Mesothelial cell of epicardium (in vitro differentiated cells): ENCODE measurements around the gene PTOV1. TPM values are rescaled to one million over a fixed set of nuclear protein-coding genes. Genes with fewer than 3 reads are reported as not detected.

Source experiments
- DNase-seq, 2 experiments: peaks; one replicate each; pipeline ENCODE4 v3.0.0; 2021; ENCODE audit warnings: low spot score in 2 of 2; ENCODE audit not compliant: unreplicated experiment in 2 of 2
- H3K27ac Mint-ChIP-seq: 2 replicates; pipeline ENCODE4 v1.8.0; 2021; ENCODE audit warnings: mixed read lengths
- H3K27me3 Mint-ChIP-seq: 2 replicates; pipeline ENCODE4 v1.8.0; 2021; ENCODE audit warnings: low read depth, mixed read lengths
- H3K36me3 Mint-ChIP-seq: 2 replicates; pipeline ENCODE4 v1.8.0; 2021; ENCODE audit warnings: mixed read lengths
- H3K4me1 Mint-ChIP-seq: 2 replicates; pipeline ENCODE4 v1.8.0; 2021; ENCODE audit warnings: mixed read lengths
- H3K4me3 Mint-ChIP-seq: 2 replicates; pipeline ENCODE4 v1.8.0; 2021; ENCODE audit warnings: mild to moderate bottlenecking, moderate library complexity, mixed read lengths
- H3K9me3 Mint-ChIP-seq: 2 replicates; pipeline ENCODE4 v1.8.0; 2021; ENCODE audit warnings: mixed read lengths
- total RNA-seq: library from RNA; stranded (reverse); gene quantifications from 3 replicates; pipeline ENCODE4 v1.2.1, GENCODE V29; 2021
- TF ChIP-seq, protein P1 (sequence below): fragments of 200-600 bp; sonication (generic); IDR thresholded peaks from one replicate; pipeline ENCODE4 v1.5.0; 2021; ENCODE audit warnings: antibody characterized with exemption; ENCODE audit not compliant: unreplicated experiment

PTOV1 gene
- total RNA-seq, 1 donor from 2014 or later: 431 TPM

DNA sequence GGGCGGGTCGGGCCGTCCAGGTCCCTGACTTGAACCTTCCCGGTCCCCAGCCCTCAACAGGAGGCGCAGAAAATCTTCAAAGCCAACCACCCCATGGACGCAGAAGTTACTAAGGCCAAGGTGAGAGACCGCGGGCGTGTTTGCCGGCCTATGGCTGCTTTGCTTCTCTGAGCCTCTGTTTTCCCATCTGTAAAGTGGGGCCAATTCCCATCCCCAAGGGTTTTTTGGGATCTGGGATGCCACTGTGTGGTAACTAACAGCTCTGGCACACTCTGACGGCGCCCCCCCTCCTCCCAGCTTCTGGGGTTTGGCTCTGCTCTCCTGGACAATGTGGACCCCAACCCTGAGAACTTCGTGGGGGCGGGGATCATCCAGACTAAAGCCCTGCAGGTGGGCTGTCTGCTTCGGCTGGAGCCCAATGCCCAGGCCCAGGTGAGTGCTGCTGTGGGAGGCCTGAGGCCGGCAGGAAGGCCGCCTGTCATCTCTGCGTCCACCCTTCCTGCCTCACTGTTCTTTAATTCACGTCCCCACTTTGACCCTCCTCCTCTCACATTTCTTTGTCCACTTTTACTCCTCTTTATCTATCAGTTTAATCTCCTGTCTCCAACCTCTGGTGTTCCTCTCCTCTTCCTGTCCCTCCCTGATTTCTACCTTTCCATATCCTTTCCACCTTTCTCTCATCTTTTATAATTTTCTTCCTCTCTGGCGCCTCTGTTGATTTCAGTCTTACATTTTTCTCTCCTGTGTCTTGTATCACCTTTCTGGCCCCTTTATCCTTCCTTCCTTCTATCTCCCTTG lies 44.9 kb upstream of the PTOV1 start:
- Mint-ChIP-seq H3K36me3 (peaks cover 19% of the 10 kb centered on the region), H3K4me3 (no peak overlapping the region), H3K27me3 (no peaks in the 10 kb centered on the region), H3K9me3 (no peaks in the 10 kb centered on the region), H3K4me1 (peaks cover 14% of the 10 kb centered on the region), H3K27ac (peak overlapping the region; percentile 28)
- TF ChIP-seq, protein P1, sequence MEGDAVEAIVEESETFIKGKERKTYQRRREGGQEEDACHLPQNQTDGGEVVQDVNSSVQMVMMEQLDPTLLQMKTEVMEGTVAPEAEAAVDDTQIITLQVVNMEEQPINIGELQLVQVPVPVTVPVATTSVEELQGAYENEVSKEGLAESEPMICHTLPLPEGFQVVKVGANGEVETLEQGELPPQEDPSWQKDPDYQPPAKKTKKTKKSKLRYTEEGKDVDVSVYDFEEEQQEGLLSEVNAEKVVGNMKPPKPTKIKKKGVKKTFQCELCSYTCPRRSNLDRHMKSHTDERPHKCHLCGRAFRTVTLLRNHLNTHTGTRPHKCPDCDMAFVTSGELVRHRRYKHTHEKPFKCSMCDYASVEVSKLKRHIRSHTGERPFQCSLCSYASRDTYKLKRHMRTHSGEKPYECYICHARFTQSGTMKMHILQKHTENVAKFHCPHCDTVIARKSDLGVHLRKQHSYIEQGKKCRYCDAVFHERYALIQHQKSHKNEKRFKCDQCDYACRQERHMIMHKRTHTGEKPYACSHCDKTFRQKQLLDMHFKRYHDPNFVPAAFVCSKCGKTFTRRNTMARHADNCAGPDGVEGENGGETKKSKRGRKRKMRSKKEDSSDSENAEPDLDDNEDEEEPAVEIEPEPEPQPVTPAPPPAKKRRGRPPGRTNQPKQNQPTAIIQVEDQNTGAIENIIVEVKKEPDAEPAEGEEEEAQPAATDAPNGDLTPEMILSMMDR: no peak
- no peak for DNase-seq

DNA sequence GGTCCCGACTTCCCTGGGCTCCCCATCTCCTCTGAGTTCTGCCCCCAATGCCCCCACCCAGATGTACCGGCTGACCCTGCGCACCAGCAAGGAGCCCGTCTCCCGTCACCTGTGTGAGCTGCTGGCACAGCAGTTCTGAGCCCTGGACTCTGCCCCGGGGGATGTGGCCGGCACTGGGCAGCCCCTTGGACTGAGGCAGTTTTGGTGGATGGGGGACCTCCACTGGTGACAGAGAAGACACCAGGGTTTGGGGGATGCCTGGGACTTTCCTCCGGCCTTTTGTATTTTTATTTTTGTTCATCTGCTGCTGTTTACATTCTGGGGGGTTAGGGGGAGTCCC lies 44.4 kb upstream of the PTOV1 start:
- DNase-seq: no peak
- no peaks in the 10 kb centered on the region for H3K9me3 Mint-ChIP-seq
- H3K27me3 Mint-ChIP-seq: no peaks in the 10 kb centered on the region
- TF ChIP-seq, protein P1: no peak
- H3K4me1 Mint-ChIP-seq: peaks cover 14% of the 10 kb centered on the region
- peak overlapping the region; percentile 28 for H3K27ac Mint-ChIP-seq
- H3K36me3 Mint-ChIP-seq: peaks cover 17% of the 10 kb centered on the region
- H3K4me3 Mint-ChIP-seq: no peak overlapping the region

DNA sequence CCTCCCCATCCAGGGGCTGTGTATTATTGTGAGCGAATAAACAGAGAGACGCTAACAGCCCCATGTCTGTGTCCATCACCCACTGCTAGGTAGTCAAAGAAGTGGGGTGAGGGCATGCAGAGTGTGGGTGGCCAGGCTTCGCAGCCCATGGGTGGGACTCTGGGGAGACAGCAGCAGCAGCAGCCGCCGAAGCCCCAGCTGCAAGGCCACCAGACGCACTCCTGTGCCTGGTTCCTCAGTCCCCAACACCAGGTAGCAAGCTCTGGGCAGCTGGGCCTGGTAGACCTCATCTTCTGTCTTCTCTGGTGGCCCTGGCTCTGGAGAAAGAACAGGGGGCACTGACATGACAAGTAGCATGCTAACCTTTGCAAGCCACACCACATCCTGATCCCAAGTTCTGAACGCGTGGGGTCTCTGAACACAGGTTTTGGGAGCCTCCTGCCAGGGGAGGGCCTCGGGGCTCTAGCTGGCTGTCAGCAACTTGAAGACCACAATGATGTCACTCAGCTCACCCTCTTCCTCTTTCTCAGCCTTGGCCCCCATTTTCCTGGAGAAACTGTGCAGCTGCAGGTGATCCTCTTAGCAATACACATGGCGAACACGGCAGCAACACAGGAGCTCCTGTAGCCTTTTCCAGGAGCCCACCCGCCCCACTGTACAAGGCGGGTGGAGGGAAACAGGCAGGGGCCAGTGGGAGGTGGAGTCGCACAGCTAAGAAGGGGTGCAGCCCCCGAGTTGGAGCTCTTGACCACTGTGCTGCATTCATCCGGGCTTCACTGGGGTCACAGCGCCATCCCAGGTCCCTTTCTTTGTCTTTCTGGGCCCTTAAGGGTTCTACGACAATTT lies 43.7 kb upstream of the PTOV1 start:
- peaks cover 15% of the 10 kb centered on the region for H3K36me3 Mint-ChIP-seq
- no peak for DNase-seq
- peak overlapping the region; percentile 58 for H3K4me3 Mint-ChIP-seq
- H3K9me3 Mint-ChIP-seq: no peaks in the 10 kb centered on the region
- peak overlapping the region; percentile 53 for H3K27ac Mint-ChIP-seq
- H3K27me3 Mint-ChIP-seq: no peaks in the 10 kb centered on the region
- H3K4me1 Mint-ChIP-seq: peaks cover 14% of the 10 kb centered on the region
- TF ChIP-seq, protein P1: no peak

DNA sequence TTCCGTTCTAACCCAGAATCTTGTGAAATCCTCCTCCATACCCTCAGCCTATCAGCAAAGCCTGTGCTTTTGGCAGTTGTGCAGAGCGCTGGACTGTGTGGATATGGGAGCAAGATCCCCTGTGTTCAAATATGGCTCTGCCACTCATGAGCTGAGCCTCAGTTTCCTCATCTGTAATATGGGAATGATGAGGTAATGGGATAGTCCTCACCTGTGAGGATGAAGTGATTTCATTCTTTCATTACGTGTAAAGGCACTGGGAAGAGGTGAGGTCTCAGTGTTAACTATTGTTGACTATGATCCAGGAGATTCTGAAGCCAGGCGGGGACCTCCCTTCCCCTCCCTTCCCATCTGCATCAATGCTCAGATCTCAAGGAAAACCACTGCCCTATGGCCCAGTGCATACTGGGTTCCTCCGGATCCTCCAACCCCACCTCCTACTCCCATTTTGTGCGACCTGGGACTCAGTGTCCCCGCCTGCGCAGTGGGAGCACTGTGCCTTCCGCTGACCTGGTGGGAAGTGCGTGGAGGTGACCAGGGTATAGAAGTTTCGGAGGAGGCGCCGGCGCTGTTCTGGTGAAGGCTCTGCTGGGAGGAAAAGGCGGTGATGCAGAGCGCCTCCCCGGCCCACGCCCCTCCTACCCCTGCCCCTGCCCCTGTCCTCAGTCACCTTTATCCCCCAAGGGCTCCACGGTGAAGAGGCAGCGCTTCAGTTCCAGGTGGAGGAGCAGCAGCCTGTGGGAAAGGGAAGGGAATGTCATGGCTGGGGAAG lies 42.9 kb upstream of the PTOV1 start:
- H3K4me3 Mint-ChIP-seq: peak overlapping the region; percentile 82
- H3K36me3 Mint-ChIP-seq: peaks cover 15% of the 10 kb centered on the region
- TF ChIP-seq, protein P1: no peak
- H3K27me3 Mint-ChIP-seq: no peaks in the 10 kb centered on the region
- peaks cover 20% of the 10 kb centered on the region for H3K4me1 Mint-ChIP-seq
- DNase-seq: no peak
- H3K9me3 Mint-ChIP-seq: no peaks in the 10 kb centered on the region
- peak overlapping the region; percentile 53 for H3K27ac Mint-ChIP-seq

DNA sequence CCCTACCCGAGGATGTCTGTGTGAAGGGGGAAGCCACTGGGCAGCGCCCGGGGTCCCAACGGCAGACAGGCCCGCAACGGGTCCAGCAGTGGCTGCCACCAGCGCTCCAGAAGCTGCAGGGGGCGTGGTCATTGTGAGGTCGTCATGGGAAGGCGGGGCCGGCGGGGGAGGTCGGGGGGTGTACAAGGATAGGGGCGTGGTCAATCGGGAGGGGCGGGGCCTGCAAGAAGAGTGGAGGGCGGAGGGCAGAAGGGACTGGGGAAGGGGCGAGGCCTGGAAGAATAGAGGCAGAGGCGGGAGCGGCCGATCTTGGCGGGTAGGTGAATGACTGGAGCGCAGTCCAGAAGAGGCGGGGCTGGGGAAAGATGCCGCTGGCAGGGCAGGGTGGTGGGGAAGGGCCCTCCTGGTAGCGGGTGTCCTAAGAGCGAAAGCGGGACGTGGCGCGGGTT lies 42.2 kb upstream of the PTOV1 start:
- TF ChIP-seq, protein P1: no peak
- H3K27me3 Mint-ChIP-seq: no peaks in the 10 kb centered on the region
- H3K36me3 Mint-ChIP-seq: peaks cover 10% of the 10 kb centered on the region
- peak; percentile 88 to 92 for DNase-seq
- peaks cover 20% of the 10 kb centered on the region for H3K4me1 Mint-ChIP-seq
- no peaks in the 10 kb centered on the region for H3K9me3 Mint-ChIP-seq
- peak overlapping the region; percentile 73 for H3K27ac Mint-ChIP-seq
- H3K4me3 Mint-ChIP-seq: peak overlapping the region; percentile 82
